HCT116 (cell line): Measurements from ENCODE around the gene SAMSN1. TPM values are rescaled to one million over a fixed set of nuclear protein-coding genes. Genes with fewer than 3 reads are reported as not detected.

ENCODE experiments used
- ATAC-seq: fragments of 200-7000 bp; cut with Tn5 transposase; 2 replicates; pipeline ENCODE4 v1.9.1; 2020; ENCODE audit warnings: mild to moderate bottlenecking, moderate library complexity
- BruUV-seq: library from RNA; stranded (reverse); fragments of 400-500 nt; replicated peaks from 2 replicates; lab custom pipeline; 2021; lab: Mats Ljungman, UMichigan
- CTCF ChIA-PET: fragments of 300-600 bp; sonication (Branson Sonifier 250); formaldehyde crosslinking; loops from one replicate; lab custom pipeline; 2021; ENCODE audit warnings: antibody characterized with exemption; lab: Charles Lee
- POLR2A ChIA-PET: fragments of 300-600, 350-600 bp; sonication (Branson Sonifier 250); formaldehyde crosslinking; loops from one replicate; lab custom pipeline; 2021; ENCODE audit warnings: antibody characterized with exemption; lab: Charles Lee
- RAD21 ChIA-PET, 2 experiments: fragments of 300-600 bp; sonication (Branson Sonifier 250); formaldehyde crosslinking; loops; one replicate each; lab custom pipeline; 2023; ENCODE audit warnings: low total read pairs in 2 of 2; ENCODE audit not compliant: uncharacterized antibody in 2 of 2, unreplicated experiment in 2 of 2, low non-redundant PET in 1 of 2; lab: Charles Lee
- DNase-seq: peaks from one replicate; pipeline ENCODE4 v3.0.0-alpha.2; 2010; ENCODE audit warnings: low read depth, low spot score
- H2AFZ ChIP-seq: fragments of 200-600 bp; shearing (Covaris generic), sonication (generic); 2 replicates; pipeline ENCODE4 v1.6.1; 2017; ENCODE audit warnings: low read depth, mixed run types, mixed read lengths, antibody characterized with exemption, low read length; ENCODE audit not compliant: poor library complexity, severe bottlenecking
- H3K27ac ChIP-seq: 2 replicates; pipeline ENCODE4 v1.5.1; 2012; ENCODE audit warnings: low read depth, low read length
- H3K27me3 ChIP-seq: fragments of 200-600 bp; sonication (generic); 2 replicates; pipeline ENCODE4 v1.6.1; 2016; ENCODE audit warnings: mixed run types, low read length, mixed read lengths; ENCODE audit not compliant: insufficient read depth
- H3K36me3 ChIP-seq, 2 experiments: fragments of 200-500 bp in 1 of 2; fragments of 200-600 bp in 1 of 2; sonication (Bioruptor generic) in 1 of 2; sonication (generic) in 1 of 2; 2 replicates each; pipeline versions ENCODE4 v1.5.1 to v1.6.1; 2014 to 2016; ENCODE audit warnings: low read length in 2 of 2, inconsistent platforms in 1 of 2, mixed read lengths in 1 of 2, mixed run types in 1 of 2; ENCODE audit not compliant: insufficient read depth in 2 of 2, control insufficient read depth in 1 of 2
- H3K4me1 ChIP-seq, 2 experiments: fragments of 200-600 bp in 1 of 2; sonication (generic) in 1 of 2; 2 replicates each; pipeline versions ENCODE4 v1.5.1 to v1.6.1; 2012 to 2017; ENCODE audit warnings: low read length in 2 of 2, inconsistent platforms in 1 of 2, mild to moderate bottlenecking in 1 of 2, mixed read lengths in 1 of 2, mixed run types in 1 of 2, moderate library complexity in 1 of 2; ENCODE audit not compliant: insufficient read depth in 2 of 2, control insufficient read depth in 1 of 2
- H3K4me2 ChIP-seq: fragments of 200-600 bp; sonication (generic); 2 replicates; pipeline ENCODE4 v1.6.1; 2017; ENCODE audit warnings: mixed run types, low read length, mixed read lengths
- H3K4me3 ChIP-seq, 2 experiments: fragments of 200-600 bp in 1 of 2; sonication (generic) in 1 of 2; replicated peaks in 1 of 2; 2 replicates each; pipeline ENCODE4 v1.5.1; 2011 to 2016; ENCODE audit warnings: low read length in 2 of 2, control low read depth in 1 of 2, low read depth in 1 of 2, mild to moderate bottlenecking in 1 of 2, mixed read lengths in 1 of 2, mixed run types in 1 of 2
- H3K79me2 ChIP-seq: fragments of 200-600 bp; sonication (generic); 2 replicates; pipeline ENCODE4 v1.6.1; 2017; ENCODE audit warnings: mild to moderate bottlenecking, mixed run types, low read length, moderate library complexity, mixed read lengths; ENCODE audit not compliant: insufficient read depth
- H3K9ac ChIP-seq: fragments of 200-600 bp; sonication (generic); 2 replicates; pipeline ENCODE4 v1.6.1; 2016; ENCODE audit warnings: low read length, mixed read lengths
- H3K9me2 ChIP-seq: fragments of 200-600 bp; sonication (generic), shearing (Covaris generic); 2 replicates; pipeline ENCODE4 v1.6.1; 2017; ENCODE audit warnings: mixed run types, mild to moderate bottlenecking, moderate library complexity; ENCODE audit not compliant: insufficient read depth
- H3K9me3 ChIP-seq, 2 experiments: fragments of 200-500 bp in 1 of 2; fragments of 200-600 bp in 1 of 2; sonication (Bioruptor generic) in 1 of 2; sonication (generic) in 1 of 2; 2 replicates each; pipeline ENCODE4 v1.6.1; 2014 to 2017; ENCODE audit warnings: low read length in 2 of 2, mixed read lengths in 2 of 2, inconsistent platforms in 1 of 2, low read depth in 1 of 2, mild to moderate bottlenecking in 1 of 2, mixed run types in 1 of 2, moderate library complexity in 1 of 2; ENCODE audit not compliant: control insufficient read depth in 1 of 2, insufficient read depth in 1 of 2
- H4K20me1 ChIP-seq: fragments of 200-600 bp; sonication (generic), shearing (Covaris generic); 2 replicates; pipeline ENCODE4 v1.6.1; 2017; ENCODE audit warnings: mixed run types, mild to moderate bottlenecking, moderate library complexity; ENCODE audit not compliant: insufficient read depth
- CBX3 ChIP-seq: IDR thresholded peaks from 2 replicates; pipeline ENCODE4 v1.6.1; 2012; ENCODE audit warnings: low read depth
- EGR1 ChIP-seq: IDR thresholded peaks from 2 replicates; pipeline ENCODE4 v1.6.1; 2012; ENCODE audit warnings: low read depth
- ELF1 ChIP-seq: IDR thresholded peaks from 2 replicates; pipeline ENCODE4 v1.6.1; 2012; ENCODE audit warnings: low read depth, borderline replicate concordance
- JUND ChIP-seq: IDR thresholded peaks from 2 replicates; pipeline ENCODE4 v1.6.1; 2012
- POLR2A ChIP-seq: IDR thresholded peaks from 2 replicates; pipeline ENCODE4 v1.7.0; 2011; ENCODE audit warnings: borderline replicate concordance; ENCODE audit not compliant: insufficient read depth, insufficient read length; ENCODE audit errors: extremely low read depth
- POLR2AphosphoS5 ChIP-seq: IDR thresholded peaks from 2 replicates; pipeline ENCODE4 v1.6.1; 2011; ENCODE audit warnings: mild to moderate bottlenecking, low read depth, low read length, moderate library complexity
- RAD21 ChIP-seq: IDR thresholded peaks from 2 replicates; pipeline ENCODE4 v1.6.1; 2012; ENCODE audit warnings: low read depth, mild to moderate bottlenecking
- SP1 ChIP-seq: IDR thresholded peaks from 2 replicates; pipeline ENCODE4 v1.6.1; 2012; ENCODE audit warnings: low read depth
- SRF ChIP-seq: IDR thresholded peaks from 2 replicates; pipeline ENCODE4 v1.6.1; 2012; ENCODE audit warnings: low read depth
- TCF7L2 ChIP-seq: IDR thresholded peaks from 2 replicates; pipeline ENCODE4 v1.7.0; 2011; ENCODE audit warnings: borderline replicate concordance, inconsistent platforms; ENCODE audit not compliant: insufficient read depth, insufficient read length; ENCODE audit errors: extremely low read depth
- YY1 ChIP-seq: IDR thresholded peaks from 2 replicates; pipeline ENCODE4 v1.6.1; 2011; ENCODE audit warnings: low read length, low read depth, moderate library complexity, mild to moderate bottlenecking; ENCODE audit not compliant: insufficient replicate concordance; ENCODE audit errors: extremely low read depth
- ZFX ChIP-seq: fragments of 450-650 bp; IDR thresholded peaks from 2 replicates; pipeline ENCODE4 v1.6.1; 2017
- ZNF274 ChIP-seq: fragments of 200-500 bp; sonication (Bioruptor generic); IDR thresholded peaks from 2 replicates; pipeline ENCODE4 v1.6.1; 2014; ENCODE audit warnings: mild to moderate bottlenecking, low read depth, low read length, inconsistent platforms
- intact Hi-C: fragments of 100-400 bp; cut with micrococcal nuclease; formaldehyde crosslinking; loops from 2 replicates; pipeline ENCODE4 v1.10.0; 2022
- total RNA-seq: library from RNA; stranded (reverse); gene quantifications from one replicate; pipeline ENCODE4 v1.2.1, GENCODE V29; 2021; ENCODE audit not compliant: unreplicated experiment
- TF ChIP-seq, protein P1 (sequence below): IDR thresholded peaks from 2 replicates; pipeline ENCODE4 v1.6.1; 2012; ENCODE audit warnings: low read depth
- TF ChIP-seq, protein P2 (sequence below): IDR thresholded peaks from 2 replicates; pipeline ENCODE4 v1.6.1; 2012
- TF ChIP-seq, protein P3 (sequence below), 3 experiments: fragments of 200-600 bp in 1 of 3; sonication (generic) in 1 of 3; IDR thresholded peaks in 2 of 3; conservative IDR thresholded peaks in 1 of 3; 2 replicates each; pipeline ENCODE4 v1.5.1; 2012 to 2017; ENCODE audit warnings: low read depth in 2 of 3, low read length in 2 of 3, antibody characterized with exemption in 1 of 3, borderline replicate concordance in 1 of 3, control low read depth in 1 of 3, mild to moderate bottlenecking in 1 of 3, mixed read lengths in 1 of 3, mixed run types in 1 of 3, moderate library complexity in 1 of 3; ENCODE audit not compliant: insufficient read depth in 1 of 3
- TF ChIP-seq, protein P4 (sequence below): IDR thresholded peaks from 2 replicates; pipeline ENCODE4 v1.6.1; 2012

Gene SAMSN1
- total RNA-seq, 1 experiment from 2014 or later: 0.57 TPM

DNA sequence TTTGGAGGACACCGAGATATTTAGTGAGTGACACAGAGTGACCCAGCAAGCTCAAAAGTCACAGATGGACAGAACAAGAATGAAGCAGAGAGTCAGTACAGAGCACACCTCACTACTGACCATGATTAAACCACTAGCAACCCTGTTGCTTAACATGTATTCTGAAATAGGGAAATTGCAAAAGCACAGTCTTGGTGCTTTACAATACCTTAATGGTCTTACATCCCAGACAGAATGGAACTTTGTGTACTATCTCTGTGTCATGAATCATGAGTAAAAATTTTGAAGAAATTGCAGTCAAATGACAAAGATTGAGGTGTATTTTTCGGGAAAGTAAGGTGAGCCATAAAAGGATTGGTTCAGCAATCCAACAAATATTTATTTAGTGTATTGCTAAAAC, 2.7 kb upstream of the SAMSN1 start:
- Histone ChIP-seq H3K4me1 (no peaks in the 10 kb centered on the region), H3K9me2 (no peaks in the 10 kb centered on the region), H2AFZ (no peak overlapping the region), H3K27ac (no peak overlapping the region), H3K9ac (no peak overlapping the region), H3K79me2 (no peaks in the 10 kb centered on the region), H3K9me3 (no peaks in the 10 kb centered on the region; a peak in 1 of 4 replicates), H3K27me3 (no peaks in the 10 kb centered on the region), H4K20me1 (no peaks in the 10 kb centered on the region), H3K4me3 (no peak overlapping the region), H3K4me2 (no peak overlapping the region), H3K36me3 (no peaks in the 10 kb centered on the region)
- BruUV-seq: no TSS peak
- ChIA-PET RAD21 (no interaction called here), POLR2A (no interaction called here), CTCF (no interaction called here)
- DNase-seq (no peak), ATAC-seq (no peak)
- TF ChIP-seq, protein P1, sequence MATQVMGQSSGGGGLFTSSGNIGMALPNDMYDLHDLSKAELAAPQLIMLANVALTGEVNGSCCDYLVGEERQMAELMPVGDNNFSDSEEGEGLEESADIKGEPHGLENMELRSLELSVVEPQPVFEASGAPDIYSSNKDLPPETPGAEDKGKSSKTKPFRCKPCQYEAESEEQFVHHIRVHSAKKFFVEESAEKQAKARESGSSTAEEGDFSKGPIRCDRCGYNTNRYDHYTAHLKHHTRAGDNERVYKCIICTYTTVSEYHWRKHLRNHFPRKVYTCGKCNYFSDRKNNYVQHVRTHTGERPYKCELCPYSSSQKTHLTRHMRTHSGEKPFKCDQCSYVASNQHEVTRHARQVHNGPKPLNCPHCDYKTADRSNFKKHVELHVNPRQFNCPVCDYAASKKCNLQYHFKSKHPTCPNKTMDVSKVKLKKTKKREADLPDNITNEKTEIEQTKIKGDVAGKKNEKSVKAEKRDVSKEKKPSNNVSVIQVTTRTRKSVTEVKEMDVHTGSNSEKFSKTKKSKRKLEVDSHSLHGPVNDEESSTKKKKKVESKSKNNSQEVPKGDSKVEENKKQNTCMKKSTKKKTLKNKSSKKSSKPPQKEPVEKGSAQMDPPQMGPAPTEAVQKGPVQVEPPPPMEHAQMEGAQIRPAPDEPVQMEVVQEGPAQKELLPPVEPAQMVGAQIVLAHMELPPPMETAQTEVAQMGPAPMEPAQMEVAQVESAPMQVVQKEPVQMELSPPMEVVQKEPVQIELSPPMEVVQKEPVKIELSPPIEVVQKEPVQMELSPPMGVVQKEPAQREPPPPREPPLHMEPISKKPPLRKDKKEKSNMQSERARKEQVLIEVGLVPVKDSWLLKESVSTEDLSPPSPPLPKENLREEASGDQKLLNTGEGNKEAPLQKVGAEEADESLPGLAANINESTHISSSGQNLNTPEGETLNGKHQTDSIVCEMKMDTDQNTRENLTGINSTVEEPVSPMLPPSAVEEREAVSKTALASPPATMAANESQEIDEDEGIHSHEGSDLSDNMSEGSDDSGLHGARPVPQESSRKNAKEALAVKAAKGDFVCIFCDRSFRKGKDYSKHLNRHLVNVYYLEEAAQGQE: no peak
- TF ChIP-seq TCF7L2 (no peak), ZFX (no peak), EGR1 (no peak), ELF1 (no peak), POLR2AphosphoS5 (no peak), RAD21 (no peak), CBX3 (no peak), YY1 (no peak), JUND (no peak), POLR2A (no peak), SP1 (no peak), ZNF274 (no peak), SRF (no peak)
- TF ChIP-seq, protein P2, sequence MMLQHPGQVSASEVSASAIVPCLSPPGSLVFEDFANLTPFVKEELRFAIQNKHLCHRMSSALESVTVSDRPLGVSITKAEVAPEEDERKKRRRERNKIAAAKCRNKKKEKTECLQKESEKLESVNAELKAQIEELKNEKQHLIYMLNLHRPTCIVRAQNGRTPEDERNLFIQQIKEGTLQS: no peak
- TF ChIP-seq, protein P3, sequence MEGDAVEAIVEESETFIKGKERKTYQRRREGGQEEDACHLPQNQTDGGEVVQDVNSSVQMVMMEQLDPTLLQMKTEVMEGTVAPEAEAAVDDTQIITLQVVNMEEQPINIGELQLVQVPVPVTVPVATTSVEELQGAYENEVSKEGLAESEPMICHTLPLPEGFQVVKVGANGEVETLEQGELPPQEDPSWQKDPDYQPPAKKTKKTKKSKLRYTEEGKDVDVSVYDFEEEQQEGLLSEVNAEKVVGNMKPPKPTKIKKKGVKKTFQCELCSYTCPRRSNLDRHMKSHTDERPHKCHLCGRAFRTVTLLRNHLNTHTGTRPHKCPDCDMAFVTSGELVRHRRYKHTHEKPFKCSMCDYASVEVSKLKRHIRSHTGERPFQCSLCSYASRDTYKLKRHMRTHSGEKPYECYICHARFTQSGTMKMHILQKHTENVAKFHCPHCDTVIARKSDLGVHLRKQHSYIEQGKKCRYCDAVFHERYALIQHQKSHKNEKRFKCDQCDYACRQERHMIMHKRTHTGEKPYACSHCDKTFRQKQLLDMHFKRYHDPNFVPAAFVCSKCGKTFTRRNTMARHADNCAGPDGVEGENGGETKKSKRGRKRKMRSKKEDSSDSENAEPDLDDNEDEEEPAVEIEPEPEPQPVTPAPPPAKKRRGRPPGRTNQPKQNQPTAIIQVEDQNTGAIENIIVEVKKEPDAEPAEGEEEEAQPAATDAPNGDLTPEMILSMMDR (IDR thresholded peaks at IDR 0.05 in 2 of 3, conservative IDR thresholded peaks at IDR 0.05 in 1 of 3; ENCODE audit: borderline replicate concordance in 1 of 3, insufficient read depth in 1 of 3, low read depth in 2 of 3, low read length in 2 of 3): no peak
- TF ChIP-seq, protein P4, sequence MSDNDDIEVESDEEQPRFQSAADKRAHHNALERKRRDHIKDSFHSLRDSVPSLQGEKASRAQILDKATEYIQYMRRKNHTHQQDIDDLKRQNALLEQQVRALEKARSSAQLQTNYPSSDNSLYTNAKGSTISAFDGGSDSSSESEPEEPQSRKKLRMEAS: no peak
- intact Hi-C loops: loop anchor here (10.0 kb wide), 1 partner anchor 64 kb away; no protein-coding TSS in a partner anchor
